GM21825 (cell line): ENCODE data around the gene TMEM38A.
"Not testable (repeated sequence)": the region's sequence is repeated elsewhere in the genome, so short reads cannot be mapped to it uniquely, and the experiment has no call there.

Source experiments
- ATAC-seq: cut with Tn5 transposase; IDR thresholded peaks from one replicate; pipeline ENCODE4 v1.9.1; 2021; ENCODE audit warnings: mild to moderate bottlenecking, moderate library complexity; ENCODE audit not compliant: unreplicated experiment

Gene TMEM38A

GRCh38 chr19:16637535-16637934, 23.4 kb upstream of the TMEM38A start:
- ATAC-seq: no peak

DNA sequence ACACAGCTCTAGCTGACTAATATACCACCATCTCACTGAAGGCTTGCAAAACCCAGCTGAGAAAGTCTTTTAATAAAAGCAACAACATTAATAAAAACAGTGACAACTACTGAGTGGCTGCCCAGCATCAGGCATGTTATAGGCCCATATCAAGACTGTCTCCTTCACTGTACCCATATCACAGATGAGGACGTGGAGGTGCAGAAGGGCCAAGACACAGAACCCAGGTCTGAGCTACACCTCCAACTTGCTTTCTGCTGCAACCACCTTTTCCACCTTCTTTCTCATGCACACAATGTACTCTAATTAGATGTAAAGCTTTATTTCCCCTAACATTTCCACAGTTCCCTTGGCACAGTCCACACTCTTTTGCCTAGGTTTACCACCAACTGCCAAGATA, 22.3 kb upstream of the TMEM38A start:
- ATAC-seq: no peak

DNA sequence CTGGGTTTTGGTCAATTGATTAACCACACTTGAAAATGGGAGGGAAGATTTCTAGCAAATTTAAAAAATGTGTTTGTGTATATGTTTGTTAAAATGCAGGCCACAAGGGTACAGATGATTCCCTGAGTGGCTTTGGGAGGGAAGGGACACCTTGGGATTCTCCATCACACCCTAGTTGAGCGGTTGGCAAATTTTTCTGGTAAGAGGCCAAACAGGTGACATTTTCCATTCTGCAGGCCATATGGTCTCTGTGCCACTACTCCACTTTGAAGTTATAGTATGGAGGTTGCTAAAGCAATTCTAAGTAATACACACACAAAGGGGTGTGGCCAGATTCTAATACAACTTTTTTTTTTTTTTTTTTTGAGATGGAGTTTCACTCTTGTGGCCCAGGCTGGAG, 20.0 kb upstream of the TMEM38A start:
- ATAC-seq: no peak

DNA sequence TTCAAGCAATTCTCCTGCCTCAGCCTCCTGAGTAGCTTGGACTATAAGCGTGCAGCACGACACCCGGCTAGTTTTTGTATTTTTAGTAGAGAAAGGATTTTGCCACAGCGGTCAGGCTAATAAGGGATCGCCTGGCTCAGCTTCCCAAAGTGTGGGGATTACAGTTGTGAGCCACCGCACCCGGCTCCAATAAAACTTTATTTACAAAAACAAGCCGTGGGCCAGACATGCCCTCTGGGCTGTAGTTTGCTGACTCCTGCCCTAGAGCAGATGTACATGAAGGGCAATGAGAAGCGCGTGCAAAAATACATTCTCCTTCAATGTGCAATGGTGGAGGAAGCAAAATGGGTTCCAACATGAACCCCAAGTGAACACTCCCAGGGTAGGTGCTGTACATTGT, 19.2 kb upstream of the TMEM38A start:
- ATAC-seq: no peak

DNA sequence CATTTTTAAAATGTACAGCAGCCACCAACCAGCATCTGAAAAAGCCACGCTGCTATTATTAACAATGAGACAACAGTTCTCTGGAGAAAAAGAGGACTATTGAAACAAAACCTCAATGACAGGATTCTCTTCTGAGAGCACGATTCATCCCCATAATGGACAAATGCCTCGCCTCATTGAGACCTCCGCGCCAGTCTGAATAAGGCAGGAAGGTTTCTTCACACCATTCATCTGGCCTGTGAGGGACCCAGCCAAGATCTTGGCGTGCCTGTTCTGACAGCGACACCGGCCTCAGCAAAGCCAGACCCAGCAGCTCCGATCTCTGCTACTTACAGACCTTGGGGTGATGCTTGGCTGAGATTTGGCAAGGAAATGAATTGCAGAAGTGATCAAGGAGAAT, 15.8 kb upstream of the TMEM38A start:
- ATAC-seq: no peak

DNA sequence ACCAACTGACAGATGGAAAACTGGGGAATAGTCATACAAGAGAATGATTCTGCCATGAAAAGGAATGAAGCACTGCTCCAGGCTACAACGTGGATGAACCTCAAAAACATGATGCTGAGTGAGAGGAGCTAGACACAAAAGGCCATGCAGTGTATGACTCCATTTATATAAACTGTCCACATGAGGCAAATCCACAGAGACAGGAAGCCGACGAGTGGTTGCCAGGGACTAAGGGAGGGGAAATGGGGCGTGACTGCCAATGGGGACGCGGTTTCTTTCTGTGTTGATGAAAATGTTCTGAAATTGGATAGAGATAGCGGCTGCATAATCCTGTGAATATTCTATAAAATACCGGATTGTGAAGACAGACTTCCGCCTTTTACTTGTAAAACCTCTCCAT, 11.2 kb upstream of the TMEM38A start:
- ATAC-seq: no peak

DNA sequence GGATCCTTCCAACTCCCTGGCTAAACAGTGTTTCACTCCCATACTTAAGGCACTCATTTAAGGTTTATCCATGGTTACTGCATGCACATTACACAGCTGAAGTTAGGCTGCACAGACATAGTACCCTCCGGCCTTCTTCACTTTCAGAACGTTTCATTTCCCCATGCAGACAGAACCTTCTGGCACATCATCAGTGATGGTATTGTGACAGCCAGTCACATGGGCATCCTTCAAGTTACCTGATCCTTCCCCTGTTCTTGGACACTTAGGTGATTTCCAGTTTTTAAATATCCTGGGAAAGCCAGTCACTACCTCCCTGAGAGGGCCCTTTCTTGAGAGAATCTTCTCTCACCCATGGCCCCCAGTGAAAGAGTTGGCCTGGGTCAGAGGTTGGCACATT, 10.1 kb upstream of the TMEM38A start:
- ATAC-seq: no peak

- ATAC-seq: not testable (repeated sequence)
Observed at GRCh38 chr19:16651421-16652188, 9.3 kb upstream of the TMEM38A start.

DNA sequence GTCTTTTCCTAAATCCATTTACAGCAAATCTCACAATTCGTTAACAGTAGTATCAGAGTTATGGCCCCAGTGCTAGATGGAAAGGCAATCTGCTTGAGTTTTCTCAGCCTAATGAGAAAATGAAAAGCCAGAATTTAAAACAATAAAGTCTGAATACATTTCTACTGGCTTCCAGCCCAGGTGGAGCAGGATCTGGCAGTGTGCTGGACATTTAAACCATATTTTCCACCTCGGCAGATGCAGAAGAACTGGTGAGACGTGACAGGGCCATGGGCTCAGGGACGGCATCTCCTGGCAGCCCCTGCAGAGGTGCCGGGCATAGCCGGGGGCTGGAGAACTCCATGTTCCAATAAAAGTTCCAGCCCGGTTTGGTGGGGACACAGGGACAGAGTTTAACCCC, 8.1 kb upstream of the TMEM38A start:
- no peak for ATAC-seq

DNA sequence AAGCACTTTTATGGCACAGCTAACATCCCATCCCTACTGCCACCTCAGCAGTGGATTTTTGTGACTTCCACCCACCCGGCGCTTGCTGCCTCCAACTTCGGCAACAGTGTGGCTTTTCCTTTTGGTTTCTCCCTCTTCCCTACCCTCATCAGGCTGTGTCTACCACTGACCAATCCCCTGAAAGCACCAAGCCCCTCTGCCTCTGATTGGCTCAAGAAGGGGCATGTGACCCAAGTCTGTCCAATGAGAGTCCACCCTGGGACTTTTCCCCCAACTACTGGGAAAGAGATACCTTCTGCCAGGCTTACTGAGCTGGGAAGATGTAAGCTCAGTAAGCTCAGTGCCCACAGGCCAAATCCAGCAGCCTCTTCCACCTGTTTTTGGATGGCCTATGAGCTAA, 6.8 kb upstream of the TMEM38A start:
- no peak for ATAC-seq

GRCh38 chr19:16654627-16655026, 6.3 kb upstream of the TMEM38A start:
- no peak for ATAC-seq

DNA sequence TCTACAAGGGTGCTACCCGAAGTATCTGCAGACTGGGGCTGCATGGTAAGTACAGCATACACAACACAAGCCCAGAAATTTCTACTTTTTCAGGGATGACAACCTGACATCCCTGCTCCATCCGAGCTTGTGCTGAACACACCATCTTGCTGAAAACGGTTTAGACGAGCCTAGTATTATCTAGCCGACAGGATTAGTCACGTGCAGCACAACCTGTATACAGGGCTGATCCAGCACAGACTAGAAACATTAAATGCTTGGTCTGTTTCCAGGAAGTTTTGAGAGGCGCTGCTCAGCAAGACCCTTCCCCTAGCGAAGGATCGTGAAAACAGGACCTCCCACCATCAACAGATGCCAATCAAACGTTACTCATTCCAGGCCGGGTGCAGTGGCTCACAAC, 5.2 kb upstream of the TMEM38A start:
- ATAC-seq: no peak

DNA sequence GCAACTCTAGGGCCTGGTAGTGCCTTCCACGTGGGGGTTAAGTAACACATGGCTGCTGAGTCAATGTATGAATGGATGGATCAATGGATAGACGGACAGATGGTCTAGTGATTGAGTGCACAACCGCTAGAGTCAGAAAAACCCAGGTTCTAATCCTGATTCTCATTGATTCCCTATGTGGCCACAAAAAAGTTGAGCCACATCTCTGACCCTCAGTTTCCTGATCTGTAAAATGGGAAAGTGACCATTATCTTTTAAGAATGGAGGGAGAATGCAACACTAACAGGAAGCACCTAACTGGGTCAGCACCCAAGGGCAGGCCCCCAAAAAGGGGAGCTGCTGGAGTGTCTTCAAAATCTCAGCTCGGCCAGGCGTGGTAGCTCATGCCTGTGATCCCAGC, 3.6 kb upstream of the TMEM38A start:
- ATAC-seq: no peak

DNA sequence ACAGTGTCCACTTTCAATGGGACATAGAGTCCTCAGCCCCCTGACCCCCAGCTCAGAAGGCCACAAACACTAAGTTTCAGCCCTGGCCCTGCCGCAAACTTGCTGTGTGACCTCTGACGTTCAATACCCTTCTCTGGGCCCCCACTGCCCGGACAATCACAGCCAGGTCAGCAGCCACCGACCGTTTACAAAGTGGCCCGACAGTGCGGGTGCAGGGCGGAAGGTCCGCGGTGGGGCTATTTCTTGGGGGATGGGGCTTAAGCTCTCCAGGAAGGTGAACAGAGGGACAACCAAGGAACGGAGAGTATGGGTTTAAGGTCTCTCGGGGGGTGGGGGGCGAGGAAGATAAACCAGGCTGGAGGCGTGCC, 1.5 kb upstream of the TMEM38A start:
- no peak for ATAC-seq

DNA sequence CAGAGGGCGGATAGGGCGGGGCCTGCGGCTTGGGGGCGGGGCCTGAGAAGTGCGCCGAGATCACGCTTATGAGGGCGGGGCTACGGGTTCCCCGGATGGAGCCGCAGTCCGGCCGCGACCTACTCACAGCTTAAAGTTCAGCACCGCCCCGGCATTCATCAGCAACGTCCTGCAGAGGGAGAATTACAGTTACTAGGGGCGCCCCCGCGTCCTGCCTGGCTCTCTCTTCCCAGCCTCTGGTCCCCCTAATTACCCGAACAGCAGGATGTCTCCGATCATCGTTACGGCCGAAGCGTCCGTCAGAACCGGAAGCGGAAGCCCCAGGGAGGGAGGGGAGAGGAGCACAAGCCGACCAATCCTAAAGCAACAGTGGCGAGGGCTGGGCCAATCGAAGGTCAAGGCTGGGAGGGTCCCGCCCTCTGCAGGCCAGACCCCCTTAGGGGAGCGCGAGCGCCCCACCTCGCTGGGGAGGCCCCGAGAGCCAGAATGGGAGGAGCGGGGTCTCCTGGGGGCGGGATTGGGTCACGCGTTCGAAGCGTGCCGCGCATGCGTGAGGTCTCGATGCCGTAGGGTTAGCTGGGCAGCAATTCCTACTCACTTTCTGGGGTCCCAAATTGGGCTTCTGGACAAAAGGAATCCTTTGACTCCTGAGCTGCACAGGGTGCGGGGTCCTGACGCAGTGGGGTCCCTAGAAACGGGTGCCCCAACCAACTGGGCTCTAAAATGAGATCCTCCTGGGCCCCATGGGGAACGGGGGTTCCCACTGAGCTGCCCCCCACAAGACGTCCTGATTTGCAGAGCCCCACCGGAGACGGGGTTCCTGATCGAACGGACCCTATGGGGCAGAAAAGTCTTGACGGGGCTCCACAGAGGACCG, 869 bp upstream of the TMEM38A start, which contains the start of gene SMIM7:
Gene SMIM7 (minus strand): TSS at position 313 of the 877 bp plus-strand sequence. CDS start 34 bp downstream, at position 279.
- peak; percentile 79 for ATAC-seq

DNA sequence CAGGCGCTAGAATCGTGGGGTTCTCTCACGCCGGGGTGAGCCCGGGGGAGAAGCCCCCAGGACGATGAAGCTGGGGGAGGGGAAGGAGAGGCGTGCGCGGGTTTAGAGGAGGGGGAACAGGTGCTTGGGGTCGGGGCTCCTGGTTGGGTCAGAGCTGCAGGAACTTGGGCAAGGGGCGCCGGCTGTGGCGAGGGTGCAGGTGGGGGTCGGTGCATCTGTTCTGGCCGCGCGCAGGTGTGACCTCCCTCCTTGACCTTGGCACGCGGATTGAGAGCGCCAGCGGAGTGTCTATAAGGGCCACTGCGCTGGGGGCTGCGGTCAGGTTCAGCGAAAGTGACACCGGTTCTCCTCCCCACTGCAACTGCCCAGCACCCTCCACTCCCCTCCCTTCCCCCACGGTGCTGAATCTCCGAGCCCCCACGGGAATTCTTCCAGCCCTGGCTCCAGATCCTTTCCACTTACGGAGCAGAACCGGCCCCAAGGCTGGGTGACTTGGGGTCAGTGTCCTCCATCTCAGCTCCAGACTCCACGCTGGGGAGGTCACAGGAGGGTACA, 618 bp downstream of the TMEM38A start:
- ATAC-seq: no peak

GRCh38 chr19:16668176-16668575, 7.2 kb downstream of the TMEM38A start:
- ATAC-seq: no peak

DNA sequence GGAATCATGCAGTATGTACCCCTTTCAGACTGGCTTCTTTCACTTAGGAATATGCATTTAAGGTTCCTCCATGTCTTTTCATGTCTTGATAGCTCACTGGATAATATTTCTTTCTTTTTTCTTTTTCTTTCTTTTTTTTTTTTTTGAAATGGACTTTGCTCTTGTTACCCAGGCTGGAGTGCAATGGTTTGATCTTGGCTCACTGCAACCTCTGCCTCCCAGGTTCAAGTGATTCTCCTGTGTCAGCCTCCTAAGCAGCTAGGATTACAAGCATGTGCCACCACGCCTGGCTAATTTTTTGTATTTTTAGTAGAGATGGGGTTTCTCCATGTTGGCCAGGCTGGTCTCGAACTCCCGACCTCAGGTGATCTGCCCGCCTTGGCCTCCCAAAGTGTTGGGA, 7.8 kb downstream of the TMEM38A start:
- ATAC-seq: not testable (repeated sequence)

GRCh38 chr19:16670291-16670690, 9.4 kb downstream of the TMEM38A start:
- ATAC-seq: no peak

- no peak for ATAC-seq
Observed at GRCh38 chr19:16671652-16672274, 10.8 kb downstream of the TMEM38A start.

DNA sequence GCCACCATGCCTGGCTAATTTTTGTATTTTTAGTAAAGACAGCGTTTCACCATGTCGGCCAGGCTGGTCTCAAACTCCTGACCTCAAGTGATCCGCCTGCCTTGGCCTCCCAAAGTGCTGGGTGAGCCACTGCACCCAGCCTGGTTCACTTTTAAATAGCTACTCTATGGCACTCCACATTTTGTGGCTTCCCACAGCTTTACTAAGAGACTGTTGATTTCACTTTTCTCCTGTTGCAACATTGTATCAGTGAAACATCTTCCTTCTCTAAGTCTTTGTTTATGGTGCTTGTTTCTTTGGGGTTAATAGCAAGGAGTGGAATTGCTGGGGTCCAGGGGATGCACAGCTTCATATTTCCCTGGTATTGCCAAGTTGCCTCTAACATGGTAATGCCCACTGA, 12.3 kb downstream of the TMEM38A start:
- no peak for ATAC-seq
